IMR-90 (cell line): Measurements from ENCODE around the gene APOF. TPM values are rescaled to one million over a fixed set of nuclear protein-coding genes. Genes with fewer than 3 reads are reported as not detected.

Source experiments
- ATAC-seq: fragments of 200-7000 bp; cut with Tn5 transposase; 2 replicates; pipeline ENCODE4 v1.9.1; 2020; ENCODE audit warnings: low read depth, mild to moderate bottlenecking, moderate library complexity
- BruUV-seq: library from RNA; stranded (reverse); fragments of 400-500 nt; replicated peaks from 2 replicates; lab custom pipeline; 2021; lab: Mats Ljungman, UMichigan
- CTCF ChIA-PET: fragments of 300-600 bp; formaldehyde crosslinking; extraction: SDS; loops from one replicate; lab custom pipeline; 2021; ENCODE audit warnings: antibody characterized with exemption; lab: Yijun Ruan, JAX
- POLR2A ChIA-PET: fragments of 300-600 bp; sonication (Branson Sonifier 250); formaldehyde crosslinking; loops from one replicate; lab custom pipeline; 2022; ENCODE audit warnings: antibody characterized with exemption; ENCODE audit not compliant: unreplicated experiment; lab: Charles Lee
- DNase-seq: peaks from one replicate; pipeline ENCODE4 v3.0.0; 2013
- H2AFZ ChIP-seq: replicated peaks from 2 replicates; pipeline ENCODE3; 2013; ENCODE audit warnings: low read length, mild to moderate bottlenecking; ENCODE audit not compliant: poor library complexity
- H2AK5ac ChIP-seq: 2 replicates; pipeline ENCODE4 v1.6.1; 2013; ENCODE audit warnings: low read depth, low read length, inconsistent platforms
- H2AK9ac ChIP-seq: replicated peaks from 2 replicates; pipeline ENCODE3; 2013; ENCODE audit warnings: mild to moderate bottlenecking, low read depth, low read length, moderate library complexity; ENCODE audit not compliant: poor library complexity
- H2BK120ac ChIP-seq: 2 replicates; pipeline ENCODE4 v1.6.1; 2013; ENCODE audit warnings: low read depth, low read length, inconsistent platforms
- H2BK15ac ChIP-seq: 3 replicates; pipeline ENCODE4 v1.6.1; 2013; ENCODE audit warnings: low read depth, low read length, inconsistent platforms
- H2BK20ac ChIP-seq: 2 replicates; pipeline ENCODE4 v1.6.1; 2013; ENCODE audit warnings: low read depth, mild to moderate bottlenecking, inconsistent platforms, low read length, moderate library complexity
- H2BK5ac ChIP-seq: 2 replicates; pipeline ENCODE4 v1.6.1; 2013; ENCODE audit warnings: mild to moderate bottlenecking, low read depth, low read length, inconsistent platforms; ENCODE audit not compliant: poor library complexity, severe bottlenecking
- H3K14ac ChIP-seq: replicated peaks from 2 replicates; pipeline ENCODE4 v1.6.1; 2013; ENCODE audit warnings: low read depth, low read length, inconsistent platforms
- H3K18ac ChIP-seq: 2 replicates; pipeline ENCODE4 v1.6.1; 2013; ENCODE audit warnings: low read depth, low read length, control low read depth
- H3K23ac ChIP-seq: 2 replicates; pipeline ENCODE4 v1.6.1; 2013; ENCODE audit warnings: low read depth, low read length, inconsistent platforms
- H3K27ac ChIP-seq: 2 replicates; pipeline ENCODE4 v1.5.1; 2013; ENCODE audit warnings: mild to moderate bottlenecking, control low read depth, low read length; ENCODE audit not compliant: insufficient read depth
- H3K27me3 ChIP-seq: 2 replicates; pipeline ENCODE4 v1.6.1; 2013; ENCODE audit warnings: low read length; ENCODE audit not compliant: control insufficient read depth, insufficient read depth
- H3K36me3 ChIP-seq: 2 replicates; pipeline ENCODE4 v1.6.1; 2013; ENCODE audit warnings: low read length, mixed read lengths; ENCODE audit not compliant: control insufficient read depth, insufficient read depth
- H3K4ac ChIP-seq: 2 replicates; pipeline ENCODE4 v1.6.1; 2013; ENCODE audit warnings: low read depth, low read length, inconsistent platforms
- H3K4me1 ChIP-seq: 2 replicates; pipeline ENCODE4 v1.6.1; 2013; ENCODE audit warnings: low read length, mixed read lengths; ENCODE audit not compliant: control insufficient read depth, insufficient read depth
- H3K4me2 ChIP-seq: 2 replicates; pipeline ENCODE4 v1.6.1; 2013; ENCODE audit warnings: low read depth, mild to moderate bottlenecking, control low read depth, low read length, moderate library complexity
- H3K4me3 ChIP-seq: 2 replicates; pipeline ENCODE4 v1.5.1; 2013; ENCODE audit warnings: low read depth, mild to moderate bottlenecking, control low read depth, low read length, moderate library complexity; ENCODE audit not compliant: insufficient read depth
- H3K56ac ChIP-seq: 2 replicates; pipeline ENCODE4 v1.6.1; 2013; ENCODE audit warnings: low read length, inconsistent platforms; ENCODE audit not compliant: insufficient read depth; ENCODE audit errors: extremely low read depth
- H3K79me1 ChIP-seq, 2 experiments: 2 replicates each; pipeline ENCODE4 v1.6.1; 2013; ENCODE audit warnings: low read length in 2 of 2, inconsistent platforms in 1 of 2, low read depth in 1 of 2
- H3K9ac ChIP-seq: 2 replicates; pipeline ENCODE4 v1.6.1; 2013; ENCODE audit warnings: low read depth, low read length, control low read depth
- H3K9me1 ChIP-seq: 2 replicates; pipeline ENCODE4 v1.6.1; 2013; ENCODE audit warnings: low read length, inconsistent platforms; ENCODE audit not compliant: insufficient read depth
- H3K9me3 ChIP-seq: 2 replicates; pipeline ENCODE4 v1.6.1; 2013; ENCODE audit warnings: low read length; ENCODE audit not compliant: control insufficient read depth, insufficient read depth
- H4K20me1 ChIP-seq: 2 replicates; pipeline ENCODE4 v1.6.1; 2013; ENCODE audit warnings: low read length, inconsistent platforms; ENCODE audit not compliant: insufficient read depth
- H4K5ac ChIP-seq: 2 replicates; pipeline ENCODE4 v1.6.1; 2013; ENCODE audit warnings: mild to moderate bottlenecking, low read depth, low read length, control low read depth
- H4K8ac ChIP-seq, 2 experiments: 2 replicates each; pipeline ENCODE4 v1.6.1; 2013; ENCODE audit warnings: low read depth in 2 of 2, low read length in 2 of 2, control low read depth in 1 of 2, inconsistent platforms in 1 of 2
- H4K91ac ChIP-seq: 2 replicates; pipeline ENCODE4 v1.6.1; 2013; ENCODE audit warnings: low read depth, low read length, inconsistent platforms; ENCODE audit not compliant: insufficient read depth
- BHLHE40 ChIP-seq: fragments of 150-350 bp; IDR thresholded peaks from 2 replicates; pipeline ENCODE4 v1.6.1; 2016; ENCODE audit warnings: mild to moderate bottlenecking, low read depth, low read length
- CEBPB ChIP-seq: IDR thresholded peaks from 2 replicates; pipeline ENCODE4 v1.6.1; 2012; ENCODE audit warnings: low read depth, low read length, improper control_type of control experiment
- CTCF ChIP-seq: conservative IDR thresholded peaks from 2 replicates; pipeline ENCODE4 v1.5.1; 2012; ENCODE audit warnings: mild to moderate bottlenecking, low read depth, low read length, improper control_type of control experiment
- FOS ChIP-seq: fragments of 150-350 bp; IDR thresholded peaks from 2 replicates; pipeline ENCODE4 v1.6.1; 2016; ENCODE audit warnings: low read depth, low read length
- MAZ ChIP-seq: IDR thresholded peaks from 2 replicates; pipeline ENCODE4 v1.6.1; 2012; ENCODE audit warnings: low read depth, mild to moderate bottlenecking, low read length, improper control_type of control experiment, moderate library complexity, borderline replicate concordance
- MXI1 ChIP-seq: IDR thresholded peaks from 2 replicates; pipeline ENCODE4 v1.6.1; 2012; ENCODE audit warnings: low read depth, mild to moderate bottlenecking, low read length, moderate library complexity, borderline replicate concordance
- NFE2L2 ChIP-seq: fragments of 150-350 bp; IDR thresholded peaks from 2 replicates; pipeline ENCODE4 v1.6.1; 2016; ENCODE audit warnings: low read depth, mild to moderate bottlenecking, low read length
- RAD21 ChIP-seq: IDR thresholded peaks from 2 replicates; pipeline ENCODE4 v1.6.1; 2012; ENCODE audit warnings: low read length, improper control_type of control experiment
- RCOR1 ChIP-seq: IDR thresholded peaks from 2 replicates; pipeline ENCODE4 v1.6.1; 2012; ENCODE audit warnings: mild to moderate bottlenecking, low read length, improper control_type of control experiment; ENCODE audit not compliant: insufficient replicate concordance
- USF2 ChIP-seq: fragments of 150-350 bp; IDR thresholded peaks from 2 replicates; pipeline ENCODE4 v1.6.1; 2017; ENCODE audit warnings: mild to moderate bottlenecking, antibody characterized with exemption, low read length, low read depth
- WGBS, 2 experiments: methylation state at CpG; one replicate each; pipeline versions ENCODE4 v1.1.5 to v1.1.7; 2013; ENCODE audit warnings: missing lambda C conversion rate in 2 of 2; ENCODE audit not compliant: insufficient read length in 1 of 2; ENCODE audit errors: extremely low coverage in 2 of 2; 5-methylcytosine and 5-hydroxymethylcytosine counted together
- dilution Hi-C: fragments of 300-500 bp; cut with HindIII; formaldehyde crosslinking; loops from one replicate; pipeline ENCODE4 v1.14.3; 2018; ENCODE audit warnings: low sequenced_read_pairs; ENCODE audit not compliant: unreplicated experiment
- in situ Hi-C: fragments of 300-500 bp; cut with MboI; formaldehyde crosslinking; loops from 3 replicates; pipeline ENCODE4 v1.14.3; 2019; ENCODE audit warnings: low sequenced_read_pairs, inconsistent platforms, mixed read lengths
- intact Hi-C: fragments of 100-400 bp; cut with micrococcal nuclease; formaldehyde crosslinking; loops from 2 replicates; pipeline ENCODE4 v1.10.0; 2022
- polyA plus RNA-seq, 3 experiments: library from polyadenylated mRNA; depleted of rRNA; stranded (reverse); fragments of >200 nt; gene quantifications; 2 replicates each; pipeline ENCODE4 v1.2.3, GENCODE V29; 2012; ENCODE audit warnings: low replicate concordance in 1 of 3
- total RNA-seq: library from RNA; depleted of rRNA; stranded (reverse); fragments of >200 nt; gene quantifications from 2 replicates; pipeline ENCODE4 v1.2.3, GENCODE V29; 2012

Gene APOF
- total and polyA plus RNA-seq, 2 of the 4 experiments (the other 2 are of a cell fraction): not detected

- 100% methylated on average over 1 of the region's 2 CpGs; no CpG with 5 or more reads in 1 of the 2 experiments for WGBS, 2 experiments
- Histone ChIP-seq H2AK9ac (no peak overlapping the region), H4K8ac (no peak overlapping the region), H2BK15ac (no peak overlapping the region), H3K56ac (no peak overlapping the region), H3K79me1 (peaks cover 3 to 22% of the 10 kb centered on the region in 2 experiments; a peak in 3 of 4 replicates), H4K91ac (no peak overlapping the region), H2AFZ (no peak overlapping the region), H4K20me1 (peaks cover 5% of the 10 kb centered on the region; the same call in 1 of the 2 replicates), H3K27ac (no peak overlapping the region), H2BK20ac (no peak overlapping the region), H3K14ac (no peak overlapping the region), H2BK5ac (no peak overlapping the region), H3K27me3 (no peaks in the 10 kb centered on the region), H3K36me3 (peaks cover 79% of the 10 kb centered on the region), H2AK5ac (no peak overlapping the region), H2BK120ac (no peak overlapping the region), H3K9me1 (no peaks in the 10 kb centered on the region), H3K4me1 (no peaks in the 10 kb centered on the region), H3K4ac (no peak overlapping the region), H3K18ac (no peak overlapping the region), H3K23ac (no peak overlapping the region), H3K4me3 (no peak overlapping the region), H4K5ac (no peak overlapping the region), H3K4me2 (no peak overlapping the region), H3K9ac (no peak overlapping the region), H3K9me3 (no peaks in the 10 kb centered on the region)
- ChIA-PET POLR2A (no interaction called here), CTCF (no interaction called here)
- intact Hi-C loops: no loop called here
- dilution Hi-C loops: no loop called here
- in situ Hi-C loops: loop anchor here (10.0 kb wide), 1 partner anchor 114 kb away; the partner anchor contains the start of gene SPRYD4
- ATAC-seq (no peak), DNase-seq (no peak)
- no TSS peak for BruUV-seq
- TF ChIP-seq FOS (no peak), MAZ (no peak), NFE2L2 (no peak), BHLHE40 (no peak), CTCF (no peak), RCOR1 (no peak), CEBPB (no peak), MXI1 (no peak), RAD21 (no peak), USF2 (no peak)
Observed at GRCh38 chr12:56350662-56351061, 12.0 kb downstream of the APOF start.
